Neural crest cell (in vitro differentiated cells): ENCODE data around the gene GRIK3. TPM values are rescaled to one million over a fixed set of nuclear protein-coding genes. Genes with fewer than 3 reads are reported as not detected.

Source experiments
- DNase-seq: peaks from one replicate; pipeline ENCODE4 v3.0.0; 2021; ENCODE audit warnings: low read depth, mixed read lengths, low spot score
- H3K27ac Mint-ChIP-seq: one replicate; pipeline ENCODE4 v1.8.0; 2021; ENCODE audit warnings: mild to moderate bottlenecking, mixed read lengths; ENCODE audit not compliant: unreplicated experiment
- H3K27me3 Mint-ChIP-seq: 2 replicates; pipeline ENCODE4 v1.8.0; 2021; ENCODE audit warnings: low read depth, mild to moderate bottlenecking, mixed read lengths
- H3K36me3 Mint-ChIP-seq: 2 replicates; pipeline ENCODE4 v1.8.0; 2021; ENCODE audit warnings: low read depth, mild to moderate bottlenecking, mixed read lengths
- H3K4me1 Mint-ChIP-seq: 2 replicates; pipeline ENCODE4 v1.8.0; 2021; ENCODE audit warnings: mixed read lengths
- H3K4me3 Mint-ChIP-seq: one replicate; pipeline ENCODE4 v1.8.0; 2021; ENCODE audit warnings: mild to moderate bottlenecking, mixed read lengths
- H3K9me3 Mint-ChIP-seq: 2 replicates; pipeline ENCODE4 v1.8.0; 2021; ENCODE audit warnings: mixed read lengths
- CTCF ChIP-seq: fragments of 200-600 bp; sonication (generic); conservative IDR thresholded peaks from 2 replicates; pipeline ENCODE4 v1.5.0; 2021; ENCODE audit warnings: antibody characterized with exemption, mild to moderate bottlenecking
- total RNA-seq: library from RNA; stranded (reverse); gene quantifications from 2 replicates; pipeline ENCODE4 v1.2.1, GENCODE V29; 2021

Gene GRIK3
- total RNA-seq, 1 donor from 2014 or later = 2.4 TPM

- TF ChIP-seq CTCF = no peak
- Mint-ChIP-seq H3K4me3 (no peak overlapping the region), H3K36me3 (no peaks in the 10 kb centered on the region), H3K27me3 (peaks cover 10% of the 10 kb centered on the region), H3K27ac (no peak overlapping the region), H3K4me1 (no peaks in the 10 kb centered on the region), H3K9me3 (no peaks in the 10 kb centered on the region)
- DNase-seq = no peak
Observed at GRCh38 chr1:36790191-36790590, 244.1 kb downstream of the GRIK3 start.

- no peak for DNase-seq
- Mint-ChIP-seq H3K9me3 (no peaks in the 10 kb centered on the region), H3K4me3 (no peak overlapping the region), H3K4me1 (no peaks in the 10 kb centered on the region), H3K27me3 (peaks cover 10% of the 10 kb centered on the region), H3K36me3 (no peaks in the 10 kb centered on the region), H3K27ac (no peak overlapping the region)
- TF ChIP-seq CTCF = no peak
Observed at GRCh38 chr1:36789535-36789934, 244.8 kb downstream of the GRIK3 start.

GRCh38 chr1:36787312-36787913, 246.9 kb downstream of the GRIK3 start:
- no peak overlapping the region for H3K4me3 Mint-ChIP-seq
- H3K36me3 Mint-ChIP-seq = no peaks in the 10 kb centered on the region
- peaks cover 8% of the 10 kb centered on the region for H3K27me3 Mint-ChIP-seq
- TF ChIP-seq CTCF = no peak
- DNase-seq = no peak
- H3K9me3 Mint-ChIP-seq = no peaks in the 10 kb centered on the region
- H3K27ac Mint-ChIP-seq = no peak overlapping the region
- H3K4me1 Mint-ChIP-seq = no peaks in the 10 kb centered on the region

GRCh38 chr1:36786425-36786824, 247.9 kb downstream of the GRIK3 start:
- Mint-ChIP-seq H3K27ac (no peak overlapping the region), H3K27me3 (peaks cover 5% of the 10 kb centered on the region), H3K4me3 (no peak overlapping the region)

GRCh38 chr1:36784147-36784859, 250.0 kb downstream of the GRIK3 start:
- Mint-ChIP-seq H3K36me3 (no peaks in the 10 kb centered on the region), H3K27ac (peak overlapping the region; percentile 81), H3K9me3 (no peaks in the 10 kb centered on the region), H3K4me3 (no peak overlapping the region), H3K27me3 (no peaks in the 10 kb centered on the region), H3K4me1 (no peaks in the 10 kb centered on the region)
- no peak for DNase-seq
- TF ChIP-seq CTCF = no peak

More at GRCh38 chr1:36786425-36786824, 247.9 kb downstream of the GRIK3 start:
- Mint-ChIP-seq H3K9me3 (no peaks in the 10 kb centered on the region), H3K4me1 (no peaks in the 10 kb centered on the region), H3K36me3 (no peaks in the 10 kb centered on the region)
- no peak for DNase-seq
- TF ChIP-seq CTCF = no peak
